ENCODE data around the gene UQCC2. TPM values are rescaled to one million over a fixed set of nuclear protein-coding genes. Genes with fewer than 3 reads are reported as not detected.

Gene UQCC2
- 42.2 and 60.3 TPM in 2 replicates for total RNA-seq

DNA sequence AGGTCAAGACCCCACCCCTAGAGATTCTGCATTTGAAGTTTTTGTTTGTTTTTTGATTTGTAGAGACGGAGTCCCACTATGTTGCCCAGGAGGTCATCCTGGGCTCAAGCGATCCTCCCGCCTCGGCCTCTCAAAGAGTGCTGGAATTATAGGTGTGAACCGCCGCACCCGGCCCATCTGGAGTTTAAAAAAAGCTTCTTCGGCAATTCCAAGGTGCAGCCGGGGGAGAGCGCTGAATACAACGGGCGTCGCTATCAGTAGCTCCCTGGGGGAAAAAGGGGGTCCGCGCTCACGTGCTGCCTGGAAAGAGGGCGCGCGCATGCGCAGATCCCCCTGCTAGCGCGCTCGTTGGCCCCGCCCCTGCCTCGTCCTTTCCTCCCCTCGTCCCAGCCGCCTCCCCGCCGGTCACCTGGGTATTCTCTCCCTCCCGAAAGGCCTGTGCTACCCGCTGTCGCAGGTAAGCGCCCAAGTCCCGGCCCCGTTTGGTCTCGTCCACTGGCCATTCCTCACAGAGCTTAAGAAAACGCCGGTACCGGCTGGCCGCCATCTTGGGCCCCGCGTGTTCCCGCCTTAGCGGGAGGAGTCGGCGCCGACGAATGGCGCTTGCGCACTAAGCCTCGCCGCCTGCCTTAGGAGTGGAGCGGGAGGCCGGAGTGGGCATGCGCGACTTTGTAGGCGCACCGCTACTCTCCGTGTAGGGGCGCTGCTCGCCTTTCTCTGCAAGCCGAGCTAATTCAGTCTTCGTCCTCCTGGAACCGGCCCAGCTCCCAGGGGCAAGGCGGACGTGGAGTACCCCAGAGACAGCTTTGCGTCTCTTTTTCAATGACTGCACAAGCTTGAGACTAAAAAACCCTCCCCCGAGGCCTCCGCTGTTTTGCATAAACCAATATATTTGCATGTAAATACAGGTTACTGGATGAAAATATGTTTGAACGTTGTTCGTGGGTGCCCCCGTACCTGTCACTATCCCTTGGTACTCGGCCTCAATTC, at the start of gene UQCC2:
Gene UQCC2 (minus strand): TSS at position 561 of the 990 bp plus-strand sequence. CDS start 14 bp downstream, at position 547.

DNA sequence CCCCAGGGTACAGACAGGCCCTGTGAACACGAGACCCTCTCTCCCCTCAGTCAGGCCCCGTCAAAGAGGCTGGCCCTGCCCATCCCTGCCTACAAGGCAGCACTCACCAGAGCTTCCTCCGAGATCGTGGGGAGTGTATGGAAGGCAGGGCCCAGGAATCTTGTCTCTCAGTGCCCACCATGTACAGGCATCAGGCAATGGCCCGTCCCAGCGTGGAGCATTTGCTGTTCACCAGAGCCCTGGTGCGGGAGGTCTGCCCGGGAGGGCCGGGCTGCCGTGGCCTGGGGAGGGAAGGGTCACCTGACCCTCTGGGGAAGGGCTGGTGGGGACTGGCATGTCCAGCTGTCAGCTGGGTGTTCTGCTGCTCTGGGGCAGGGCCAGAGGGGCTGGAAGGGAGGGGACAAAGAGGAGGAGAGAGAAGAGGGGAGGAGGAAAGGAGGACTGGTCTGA, 35.2 kb upstream of the UQCC2 start, which contains the start of gene IP6K3:
Gene IP6K3 (minus strand): TSS at position 255 of the 450 bp plus-strand sequence. CDS start 11,429 bp downstream, outside the sequence.

Other genes starting within 250 kb of the UQCC2 start
- 38.7 and 42.7 TPM in 2 replicates for gene BAK1, start 131.4 kb downstream of the UQCC2 start, total RNA-seq
- gene ITPR3, start 90.4 kb downstream of the UQCC2 start, total RNA-seq, result 74.2 and 125 TPM in 2 replicates
- not detected in 2 replicates for gene IP6K3, start 35.2 kb upstream of the UQCC2 start, total RNA-seq
- gene LEMD2, start 77.4 kb upstream of the UQCC2 start, total RNA-seq, result 55.8 and 57.2 TPM in 2 replicates
- gene MLN, start 92.3 kb upstream of the UQCC2 start, total RNA-seq, result not detected in 2 replicates